ENCODE measurements around the gene NEU1. TPM values are rescaled to one million over a fixed set of nuclear protein-coding genes. Genes with fewer than 3 reads are reported as not detected.

NEU1 gene
- total RNA-seq, 1 experiment from 2014 or later = 15.1 TPM

GRCh38 chr6:31861150-31861549, 1.5 kb downstream of the NEU1 start:
- Histone ChIP-seq H3K9me2 (ENCODE audit: insufficient read depth) (no peaks in the 10 kb centered on the region), H3K9me3 (ENCODE audit: control insufficient read depth in 1 of 2, insufficient read depth in 1 of 2, low read depth in 1 of 2, low read length in 2 of 2) (no peaks in the 10 kb centered on the region), H4K20me1 (ENCODE audit: insufficient read depth) (no peaks in the 10 kb centered on the region), H3K79me2 (ENCODE audit: insufficient read depth, low read length) (no peaks in the 10 kb centered on the region), H3K4me1 (ENCODE audit: control insufficient read depth in 1 of 2, insufficient read depth in 2 of 2, low read length in 2 of 2) (peaks cover 0 to 31% of the 10 kb centered on the region in 2 experiments; a peak in 3 of 4 replicates), H2AFZ (ENCODE audit: low read depth, low read length, poor library complexity, severe bottlenecking) (no peak overlapping the region), H3K4me3 (replicated peaks in 1 of 2; ENCODE audit: low read depth in 1 of 2, low read length in 2 of 2) (no peak overlapping the region), H3K4me2 (ENCODE audit: low read length) (no peak overlapping the region), H3K9ac (ENCODE audit: low read length) (no peak overlapping the region), H3K36me3 (ENCODE audit: control insufficient read depth in 1 of 2, insufficient read depth in 2 of 2, low read length in 2 of 2) (no peaks in the 10 kb centered on the region), H3K27ac (ENCODE audit: low read depth, low read length) (no peak overlapping the region), H3K27me3 (ENCODE audit: insufficient read depth, low read length) (no peaks in the 10 kb centered on the region)
- BruUV-seq (replicated peaks) = no TSS peak
- DNase-seq (ENCODE audit: low read depth, low spot score) (no peak), ATAC-seq (no peak)
- ChIA-PET RAD21 (ENCODE audit: low non-redundant PET in 1 of 2, low total read pairs in 2 of 2, uncharacterized antibody in 2 of 2, unreplicated experiment in 2 of 2) (no interaction called here), CTCF (no interaction called here), POLR2A (interaction anchor here (0.7 kb wide), 1 partner anchor 21 kb away, joined by 3 read pairs; no protein-coding TSS in a partner anchor)
- intact Hi-C loops (cut with micrococcal nuclease) = no loop called here
- TF ChIP-seq JUND (IDR thresholded peaks at IDR 0.05) (no peak), TCF7L2 (IDR thresholded peaks at IDR 0.05; ENCODE audit: borderline replicate concordance, extremely low read depth, insufficient read depth, insufficient read length) (no peak), YY1 (IDR thresholded peaks at IDR 0.05; ENCODE audit: extremely low read depth, insufficient replicate concordance, low read depth, low read length) (no peak), EZH2 (IDR thresholded peaks at IDR 0.05) (no peak), CEBPB (IDR thresholded peaks at IDR 0.05; ENCODE audit: low read depth) (no peak), EZH2phosphoT487 (IDR thresholded peaks at IDR 0.05; ENCODE audit: borderline replicate concordance) (no peak), ZBTB33 (IDR thresholded peaks at IDR 0.05; ENCODE audit: extremely low read depth, insufficient replicate concordance, low read length) (no peak), FOSL1 (IDR thresholded peaks at IDR 0.05; ENCODE audit: low read depth) (no peak)

- BruUV-seq (replicated peaks) = no TSS peak
- H3K9ac ChIP-seq (ENCODE audit: low read length) = no peak overlapping the region
- no peaks in the 10 kb centered on the region for H3K36me3 ChIP-seq (ENCODE audit: control insufficient read depth in 1 of 2, insufficient read depth in 2 of 2, low read length in 2 of 2)
- intact Hi-C loops (cut with micrococcal nuclease) = no loop called here
- ATAC-seq = no peak
- RAD21 ChIA-PET (ENCODE audit: low non-redundant PET in 1 of 2, low total read pairs in 2 of 2, uncharacterized antibody in 2 of 2, unreplicated experiment in 2 of 2) = no interaction called here
- POLR2A ChIA-PET = interaction anchor here (0.7 kb wide), 1 partner anchor 20 kb away, joined by 3 read pairs; no protein-coding TSS in a partner anchor
- CTCF ChIA-PET = no interaction called here
- no peaks in the 10 kb centered on the region for H3K9me2 ChIP-seq (ENCODE audit: insufficient read depth)
- no peak overlapping the region for H2AFZ ChIP-seq (ENCODE audit: low read depth, low read length, poor library complexity, severe bottlenecking)
- no peak for DNase-seq (ENCODE audit: low read depth, low spot score)
- H3K4me1 ChIP-seq (ENCODE audit: control insufficient read depth in 1 of 2, insufficient read depth in 2 of 2, low read length in 2 of 2) = peaks cover 0 to 30% of the 10 kb centered on the region in 2 experiments; a peak in 3 of 4 replicates
- TF ChIP-seq RAD21 (IDR thresholded peaks at IDR 0.05; ENCODE audit: low read depth) (no peak), EGR1 (IDR thresholded peaks at IDR 0.05; ENCODE audit: low read depth) (no peak), ATF3 (IDR thresholded peaks at IDR 0.05) (no peak), FOSL1 (IDR thresholded peaks at IDR 0.05; ENCODE audit: low read depth) (no peak), ZNF274 (IDR thresholded peaks at IDR 0.05; ENCODE audit: low read depth, low read length) (no peak)
- H3K4me3 ChIP-seq (replicated peaks in 1 of 2; ENCODE audit: low read depth in 1 of 2, low read length in 2 of 2) = no peak overlapping the region
- H3K4me2 ChIP-seq (ENCODE audit: low read length) = no peak overlapping the region
- no peaks in the 10 kb centered on the region for H3K27me3 ChIP-seq (ENCODE audit: insufficient read depth, low read length)
- H3K9me3 ChIP-seq (ENCODE audit: control insufficient read depth in 1 of 2, insufficient read depth in 1 of 2, low read depth in 1 of 2, low read length in 2 of 2) = no peaks in the 10 kb centered on the region
- no peaks in the 10 kb centered on the region for H4K20me1 ChIP-seq (ENCODE audit: insufficient read depth)
- H3K27ac ChIP-seq (ENCODE audit: low read depth, low read length) = no peak overlapping the region
- H3K79me2 ChIP-seq (ENCODE audit: insufficient read depth, low read length) = no peaks in the 10 kb centered on the region
These were observed 2.3 kb downstream of the NEU1 start for GRCh38 chr6:31860349-31860748.

Data from HCT116 (cell line).